KMS-11 (cell line): ENCODE results near the gene LRFN4.
A peak's percentile ranks its signal among the peaks of the same experiment; 100 is the strongest.

Experiments used
- H2AFZ ChIP-seq: fragments of 200-600 bp; sonication (generic); 2 replicates; pipeline ENCODE4 v1.6.1; 2016; ENCODE audit warnings: antibody characterized with exemption, mixed run types, low read depth
- H3K27ac ChIP-seq: fragments of 200-600 bp; sonication (generic); 2 replicates; pipeline ENCODE4 v1.6.1; 2016; ENCODE audit warnings: mild to moderate bottlenecking, mixed run types
- H3K27me3 ChIP-seq: fragments of 200-600 bp; sonication (generic); 2 replicates; pipeline ENCODE4 v1.6.1; 2017; ENCODE audit warnings: mild to moderate bottlenecking, low read depth, mixed run types, moderate library complexity; ENCODE audit not compliant: insufficient read depth
- H3K36me3 ChIP-seq: fragments of 200-600 bp; sonication (generic); 2 replicates; pipeline ENCODE4 v1.6.1; 2017; ENCODE audit warnings: mild to moderate bottlenecking, mixed run types; ENCODE audit not compliant: insufficient read depth
- H3K4me1 ChIP-seq: fragments of 200-600 bp; sonication (generic); 2 replicates; pipeline ENCODE4 v1.6.1; 2016; ENCODE audit warnings: mild to moderate bottlenecking, low read depth, mixed run types; ENCODE audit not compliant: poor library complexity, severe bottlenecking
- H3K4me2 ChIP-seq: fragments of 200-600 bp; sonication (generic); 2 replicates; pipeline ENCODE4 v1.7.0; 2016; ENCODE audit warnings: mild to moderate bottlenecking, mixed run types
- H3K4me3 ChIP-seq: fragments of 200-600 bp; sonication (generic); IDR thresholded peaks from 2 replicates; pipeline ENCODE4 v1.6.1; 2017; ENCODE audit warnings: low read depth, low read length, mixed read lengths; ENCODE audit not compliant: insufficient read depth
- H3K79me2 ChIP-seq: fragments of 200-600 bp; sonication (generic); 2 replicates; pipeline ENCODE4 v1.6.1; 2016; ENCODE audit warnings: low read depth, mixed run types; ENCODE audit not compliant: insufficient read depth
- H3K9ac ChIP-seq: fragments of 200-600 bp; sonication (generic); 2 replicates; pipeline ENCODE4 v1.6.1; 2016; ENCODE audit warnings: mild to moderate bottlenecking, mixed run types
- H4K20me1 ChIP-seq: fragments of 200-600 bp; sonication (generic); 2 replicates; pipeline ENCODE4 v1.6.1; 2016; ENCODE audit warnings: mild to moderate bottlenecking, mixed run types; ENCODE audit not compliant: insufficient read depth
- TF ChIP-seq, protein P1 (sequence below): fragments of 200-600 bp; sonication (generic); conservative IDR thresholded peaks from 2 replicates; pipeline ENCODE4 v1.6.1; 2017; ENCODE audit warnings: low read depth, mild to moderate bottlenecking, antibody characterized with exemption, low read length, moderate library complexity, mixed read lengths

Gene LRFN4

DNA sequence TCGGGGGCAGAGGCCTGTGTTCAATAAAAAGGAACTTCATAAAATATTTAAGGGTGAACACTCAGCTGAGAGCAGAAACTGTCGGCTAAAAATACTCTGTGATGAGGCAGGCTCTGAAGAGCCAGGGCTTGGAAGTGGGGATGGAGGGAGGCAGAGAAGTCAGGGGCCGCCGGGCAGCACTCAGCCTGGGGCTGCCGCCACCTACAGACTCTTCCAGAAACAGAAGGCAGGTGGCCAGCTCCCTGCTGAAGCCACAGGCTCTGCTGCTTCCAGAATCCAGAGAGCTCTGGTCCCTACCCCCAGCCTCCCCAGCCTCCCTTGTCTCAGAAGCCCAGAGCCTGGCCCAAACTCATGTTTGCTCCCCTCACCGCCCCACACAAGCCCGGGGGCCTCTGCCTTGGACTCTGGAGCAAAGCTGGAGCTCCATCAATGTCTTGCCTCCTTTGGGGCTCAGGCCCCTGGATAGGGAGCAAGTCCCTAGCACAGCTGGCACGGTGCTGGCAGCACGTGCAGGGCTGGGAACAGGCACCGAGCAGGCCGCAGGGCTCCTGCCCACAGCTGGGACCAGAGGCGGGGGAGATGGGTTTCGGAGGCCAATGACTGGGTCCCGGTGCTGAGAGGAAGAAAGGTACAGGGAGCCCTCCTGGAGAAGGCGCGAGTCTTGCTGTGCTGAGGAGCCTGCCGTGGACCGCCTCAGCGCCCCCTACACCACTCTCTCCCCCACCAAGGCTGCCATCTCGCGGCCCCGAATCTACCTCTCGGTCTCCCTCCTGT is 8.2 kb downstream of the LRFN4 start:
- no peaks in the 10 kb centered on the region for H4K20me1 ChIP-seq
- H3K27me3 ChIP-seq: no peaks in the 10 kb centered on the region
- H3K9ac ChIP-seq: no peak overlapping the region
- no peak overlapping the region for H2AFZ ChIP-seq
- no peaks in the 10 kb centered on the region for H3K36me3 ChIP-seq
- peaks cover 42% of the 10 kb centered on the region for H3K4me1 ChIP-seq
- no peaks in the 10 kb centered on the region for H3K79me2 ChIP-seq
- H3K4me2 ChIP-seq: no peak overlapping the region
- TF ChIP-seq, protein P1, sequence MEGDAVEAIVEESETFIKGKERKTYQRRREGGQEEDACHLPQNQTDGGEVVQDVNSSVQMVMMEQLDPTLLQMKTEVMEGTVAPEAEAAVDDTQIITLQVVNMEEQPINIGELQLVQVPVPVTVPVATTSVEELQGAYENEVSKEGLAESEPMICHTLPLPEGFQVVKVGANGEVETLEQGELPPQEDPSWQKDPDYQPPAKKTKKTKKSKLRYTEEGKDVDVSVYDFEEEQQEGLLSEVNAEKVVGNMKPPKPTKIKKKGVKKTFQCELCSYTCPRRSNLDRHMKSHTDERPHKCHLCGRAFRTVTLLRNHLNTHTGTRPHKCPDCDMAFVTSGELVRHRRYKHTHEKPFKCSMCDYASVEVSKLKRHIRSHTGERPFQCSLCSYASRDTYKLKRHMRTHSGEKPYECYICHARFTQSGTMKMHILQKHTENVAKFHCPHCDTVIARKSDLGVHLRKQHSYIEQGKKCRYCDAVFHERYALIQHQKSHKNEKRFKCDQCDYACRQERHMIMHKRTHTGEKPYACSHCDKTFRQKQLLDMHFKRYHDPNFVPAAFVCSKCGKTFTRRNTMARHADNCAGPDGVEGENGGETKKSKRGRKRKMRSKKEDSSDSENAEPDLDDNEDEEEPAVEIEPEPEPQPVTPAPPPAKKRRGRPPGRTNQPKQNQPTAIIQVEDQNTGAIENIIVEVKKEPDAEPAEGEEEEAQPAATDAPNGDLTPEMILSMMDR: no peak
- H3K27ac ChIP-seq: no peak overlapping the region
- no peak overlapping the region for H3K4me3 ChIP-seq

DNA sequence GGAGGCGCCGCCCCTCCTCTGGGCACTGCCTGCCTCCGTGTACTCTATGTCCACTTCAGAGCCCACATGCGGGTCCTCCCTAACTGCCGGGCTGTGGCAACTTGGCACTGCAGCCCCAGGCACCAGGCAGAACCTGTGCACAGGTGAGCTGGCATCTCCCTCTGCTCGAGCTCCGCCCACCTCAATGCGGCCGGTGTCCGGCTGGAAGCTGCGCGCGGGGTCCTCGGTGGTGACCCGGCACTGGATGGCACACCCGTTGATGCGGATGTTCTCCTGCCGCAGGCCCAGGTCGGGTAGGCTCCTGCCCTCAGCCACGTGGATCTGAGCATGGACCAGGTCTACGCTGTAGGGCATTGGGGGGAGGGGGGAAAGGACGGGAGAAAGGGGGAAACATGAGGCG is 9.1 kb downstream of the LRFN4 start:
- Histone ChIP-seq H3K9ac (no peak overlapping the region), H4K20me1 (no peaks in the 10 kb centered on the region), H2AFZ (no peak overlapping the region), H3K4me3 (no peak overlapping the region), H3K27me3 (no peaks in the 10 kb centered on the region), H3K4me2 (peak overlapping the region; percentile 19; the same call in 1 of the 2 replicates), H3K27ac (no peak overlapping the region), H3K36me3 (no peaks in the 10 kb centered on the region), H3K79me2 (no peaks in the 10 kb centered on the region), H3K4me1 (peaks cover 42% of the 10 kb centered on the region)
- TF ChIP-seq, protein P1: no peak

DNA sequence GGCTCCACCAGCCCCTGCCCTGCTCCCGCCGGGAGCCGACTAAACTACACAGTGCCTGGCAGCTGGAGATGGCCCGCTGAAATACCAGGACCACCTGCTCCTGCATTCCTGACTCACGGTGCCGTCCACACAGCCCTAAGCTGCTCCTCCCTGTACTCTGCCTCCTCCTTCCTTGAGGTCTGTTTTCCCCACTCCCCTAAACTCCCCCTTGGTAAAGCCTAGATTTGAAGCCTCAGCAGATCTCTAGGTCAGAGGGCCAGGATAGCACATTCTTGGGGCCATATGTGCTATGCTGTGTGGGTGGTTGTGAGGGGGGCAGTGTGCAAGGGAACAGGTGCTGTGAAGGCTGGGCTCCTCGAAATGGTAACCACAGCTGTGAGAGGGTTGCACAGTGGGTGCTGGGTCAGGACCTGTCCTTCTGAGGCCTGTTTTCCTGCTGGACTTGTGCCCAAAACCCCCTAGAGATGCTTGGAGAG is 9.7 kb downstream of the LRFN4 start:
- Histone ChIP-seq H3K4me3 (no peak overlapping the region), H2AFZ (no peak overlapping the region; the same call in 1 of the 2 replicates), H3K27ac (peak overlapping the region; percentile 35; the same call in 1 of the 2 replicates), H3K36me3 (no peaks in the 10 kb centered on the region), H3K27me3 (no peaks in the 10 kb centered on the region), H4K20me1 (no peaks in the 10 kb centered on the region), H3K79me2 (no peaks in the 10 kb centered on the region), H3K9ac (no peak overlapping the region), H3K4me1 (peaks cover 42% of the 10 kb centered on the region), H3K4me2 (peak overlapping the region; percentile 19; the same call in 1 of the 2 replicates)
- TF ChIP-seq, protein P1: no peak

- H3K9ac ChIP-seq: no peak overlapping the region
- no peak overlapping the region; the same call in none of the 2 replicates for H2AFZ ChIP-seq
- no peaks in the 10 kb centered on the region for H3K36me3 ChIP-seq
- peak overlapping the region; percentile 35 for H3K27ac ChIP-seq
- H3K4me2 ChIP-seq: peak overlapping the region; percentile 19; the same call in 1 of the 2 replicates
- H3K27me3 ChIP-seq: no peaks in the 10 kb centered on the region
- TF ChIP-seq, protein P1: no peak
- H3K79me2 ChIP-seq: no peaks in the 10 kb centered on the region
- H3K4me3 ChIP-seq: no peak overlapping the region
- no peaks in the 10 kb centered on the region for H4K20me1 ChIP-seq
- peaks cover 42% of the 10 kb centered on the region for H3K4me1 ChIP-seq
These were observed 10.7 kb downstream of the LRFN4 start for GRCh38 chr11:66867425-66868040.
